Measurements from ENCODE around the gene NONO.
"Not testable (repeated sequence)": the region's sequence is repeated elsewhere in the genome, so short reads cannot be mapped to it uniquely, and the experiment has no call there.

The NONO gene

GRCh38 chrX:71283403-71284143, at the start of gene NONO:
Gene NONO, plus strand, starts transcription at chrX:71283635. Its CDS starts 7,003 bp downstream, at chrX:71290638.
- DNase-seq = peak; percentile 95 to 97

GRCh38 chrX:71235482-71235881, 48.0 kb upstream of the NONO start:
- no peak for DNase-seq

GRCh38 chrX:71236836-71237235, 46.6 kb upstream of the NONO start:
- peak; percentile 37 to 56 for DNase-seq

- peak; percentile 18 to 62 for DNase-seq
Observed at GRCh38 chrX:71239781-71240180, 43.7 kb upstream of the NONO start.

- DNase-seq = peak in 1 of 2 donors; percentile 31
Observed at GRCh38 chrX:71241301-71241700, 42.1 kb upstream of the NONO start.

GRCh38 chrX:71244359-71245128, 38.9 kb upstream of the NONO start:
- no peak for DNase-seq

GRCh38 chrX:71245159-71245558, 38.3 kb upstream of the NONO start:
- no peak for DNase-seq

GRCh38 chrX:71250841-71251240, 32.6 kb upstream of the NONO start:
- DNase-seq = no peak

- DNase-seq = peak in 1 of 2 donors; percentile 25
Observed at GRCh38 chrX:71251466-71251973, 31.9 kb upstream of the NONO start.

GRCh38 chrX:71252221-71252620, 31.2 kb upstream of the NONO start:
- DNase-seq = no peak

- peak in 1 of 2 donors; percentile 28 for DNase-seq
Observed at GRCh38 chrX:71253253-71254091, 30.0 kb upstream of the NONO start.

- DNase-seq = peak; percentile 57 to 61
Observed at GRCh38 chrX:71254092-71254963, 29.1 kb upstream of the NONO start, which contains the start of gene ZMYM3. Gene ZMYM3, minus strand, starts transcription at chrX:71254140. Its CDS starts 885 bp downstream, at chrX:71253255.

- DNase-seq = no peak
Observed at GRCh38 chrX:71256051-71256450, 27.4 kb upstream of the NONO start.

- no peak for DNase-seq
Observed at GRCh38 chrX:71256856-71257255, 26.6 kb upstream of the NONO start.

- DNase-seq = not testable (repeated sequence)
Observed at GRCh38 chrX:71268624-71269023, 14.8 kb upstream of the NONO start.

GRCh38 chrX:71269801-71270395, 13.5 kb upstream of the NONO start:
- no peak for DNase-seq

- DNase-seq = not testable (repeated sequence)
Observed at GRCh38 chrX:71272313-71272712, 11.1 kb upstream of the NONO start.

- DNase-seq = not testable (repeated sequence)
Observed at GRCh38 chrX:71281300-71281699, 2.1 kb upstream of the NONO start.

GRCh38 chrX:71282514-71283402, 677 bp upstream of the NONO start:
- no peak for DNase-seq

- no peak for DNase-seq
Observed at GRCh38 chrX:71285929-71286328, 2.5 kb downstream of the NONO start.
